ENCODE measurements around the gene GLYR1.

DNA sequence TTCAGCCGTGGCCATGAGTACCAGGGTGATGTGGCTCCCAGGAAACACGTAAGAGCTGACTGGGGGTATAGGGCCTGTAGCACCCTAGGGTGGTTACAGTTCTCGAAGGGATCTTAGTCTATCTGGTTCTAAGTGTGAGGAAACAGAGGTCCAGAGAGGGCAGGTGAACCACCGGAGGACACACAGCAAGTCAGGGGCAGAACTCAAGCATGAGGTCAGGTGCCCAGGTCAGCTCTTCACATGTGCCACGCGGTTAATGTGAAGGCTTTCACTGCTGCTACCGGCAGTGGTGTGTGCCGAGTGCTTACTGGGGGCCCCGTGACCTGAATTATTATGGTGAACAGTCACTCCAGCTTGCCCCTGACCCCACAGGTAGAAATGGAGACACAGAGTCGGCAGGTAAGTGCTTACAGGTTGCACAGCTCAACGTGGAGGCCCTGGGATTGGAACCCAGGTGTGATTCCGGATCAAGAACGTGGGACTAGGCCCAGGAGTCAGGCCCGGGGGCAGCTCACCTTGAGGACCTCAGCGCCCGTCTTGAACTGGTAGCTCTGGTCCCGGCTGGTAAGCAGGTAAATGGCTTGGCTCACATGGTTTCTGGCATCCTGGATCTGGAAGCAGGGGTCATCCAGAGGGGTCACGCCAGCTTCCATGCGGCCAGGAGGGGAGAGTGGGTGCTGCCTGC, 47.8 kb downstream of the GLYR1 start:
- TF ChIP-seq, protein P1, sequence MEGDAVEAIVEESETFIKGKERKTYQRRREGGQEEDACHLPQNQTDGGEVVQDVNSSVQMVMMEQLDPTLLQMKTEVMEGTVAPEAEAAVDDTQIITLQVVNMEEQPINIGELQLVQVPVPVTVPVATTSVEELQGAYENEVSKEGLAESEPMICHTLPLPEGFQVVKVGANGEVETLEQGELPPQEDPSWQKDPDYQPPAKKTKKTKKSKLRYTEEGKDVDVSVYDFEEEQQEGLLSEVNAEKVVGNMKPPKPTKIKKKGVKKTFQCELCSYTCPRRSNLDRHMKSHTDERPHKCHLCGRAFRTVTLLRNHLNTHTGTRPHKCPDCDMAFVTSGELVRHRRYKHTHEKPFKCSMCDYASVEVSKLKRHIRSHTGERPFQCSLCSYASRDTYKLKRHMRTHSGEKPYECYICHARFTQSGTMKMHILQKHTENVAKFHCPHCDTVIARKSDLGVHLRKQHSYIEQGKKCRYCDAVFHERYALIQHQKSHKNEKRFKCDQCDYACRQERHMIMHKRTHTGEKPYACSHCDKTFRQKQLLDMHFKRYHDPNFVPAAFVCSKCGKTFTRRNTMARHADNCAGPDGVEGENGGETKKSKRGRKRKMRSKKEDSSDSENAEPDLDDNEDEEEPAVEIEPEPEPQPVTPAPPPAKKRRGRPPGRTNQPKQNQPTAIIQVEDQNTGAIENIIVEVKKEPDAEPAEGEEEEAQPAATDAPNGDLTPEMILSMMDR (conservative IDR thresholded peaks at IDR 0.05) = no peak
- TF ChIP-seq EZH2 (IDR thresholded peaks at IDR 0.05; ENCODE audit: low read depth) = no peak
